KG1 (cell line): ENCODE results near the gene TLL1.

Source experiments
- DNase-seq: peaks from one replicate; lab custom pipeline; 2025; lab: John Stamatoyannopoulos, UW

Gene TLL1

DNA sequence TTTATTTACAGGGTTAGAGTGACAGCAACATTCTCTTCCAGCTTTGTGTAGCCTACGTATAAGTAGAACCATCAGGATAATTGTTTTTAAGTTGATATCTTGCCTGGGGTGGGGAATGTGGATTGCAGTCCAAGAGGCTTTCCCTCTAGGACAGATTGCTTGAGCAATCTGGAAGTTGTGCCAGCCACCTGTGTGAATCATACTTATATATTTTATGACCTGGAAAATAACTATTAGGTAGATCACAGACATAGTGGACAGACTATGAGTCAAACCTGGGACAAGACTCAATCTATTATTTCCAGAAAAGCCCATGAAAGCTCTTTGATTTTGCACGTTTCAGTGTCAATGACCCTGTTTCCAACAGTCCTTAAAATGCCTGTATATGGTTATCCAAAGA, 98.9 kb downstream of the TLL1 start:
- DNase-seq: no peak

DNA sequence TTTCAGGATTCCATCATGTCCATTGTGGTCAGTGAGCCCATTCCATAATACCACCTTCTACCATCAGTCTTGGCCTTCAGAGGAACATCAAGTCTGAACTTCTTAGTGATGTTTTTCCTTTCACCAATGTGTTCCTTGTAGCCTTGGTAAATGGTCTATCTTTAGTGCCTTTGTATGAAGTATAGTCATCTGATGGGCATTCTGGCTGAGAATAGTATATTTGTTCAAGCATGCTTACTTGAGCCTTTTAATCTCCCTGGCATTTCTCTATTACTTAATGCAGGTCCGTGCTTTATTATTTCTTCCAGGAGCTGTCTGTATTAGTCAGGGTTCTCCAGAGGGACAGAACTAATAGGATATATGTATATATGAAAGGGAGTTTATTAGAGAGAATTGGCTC, 99.7 kb downstream of the TLL1 start:
- DNase-seq: no peak

DNA sequence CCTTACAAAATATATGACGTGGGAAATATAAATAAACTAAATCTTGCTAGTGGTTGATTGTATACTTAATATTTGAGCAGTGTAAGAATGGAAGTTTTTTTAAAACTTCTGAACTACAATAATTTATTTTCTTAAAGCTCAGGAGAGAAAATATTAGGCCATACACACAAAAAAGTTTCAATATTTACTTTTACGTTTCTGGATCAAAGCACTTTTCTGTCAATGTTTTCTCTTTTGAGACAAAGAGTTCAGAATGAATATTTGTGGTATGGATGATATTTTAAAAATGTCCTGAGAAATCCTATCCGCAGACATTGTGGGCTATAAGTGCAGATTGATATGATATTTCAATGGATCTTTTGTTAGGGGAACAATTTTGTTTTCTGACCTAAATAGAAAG, 109.9 kb downstream of the TLL1 start:
- no peak for DNase-seq

DNA sequence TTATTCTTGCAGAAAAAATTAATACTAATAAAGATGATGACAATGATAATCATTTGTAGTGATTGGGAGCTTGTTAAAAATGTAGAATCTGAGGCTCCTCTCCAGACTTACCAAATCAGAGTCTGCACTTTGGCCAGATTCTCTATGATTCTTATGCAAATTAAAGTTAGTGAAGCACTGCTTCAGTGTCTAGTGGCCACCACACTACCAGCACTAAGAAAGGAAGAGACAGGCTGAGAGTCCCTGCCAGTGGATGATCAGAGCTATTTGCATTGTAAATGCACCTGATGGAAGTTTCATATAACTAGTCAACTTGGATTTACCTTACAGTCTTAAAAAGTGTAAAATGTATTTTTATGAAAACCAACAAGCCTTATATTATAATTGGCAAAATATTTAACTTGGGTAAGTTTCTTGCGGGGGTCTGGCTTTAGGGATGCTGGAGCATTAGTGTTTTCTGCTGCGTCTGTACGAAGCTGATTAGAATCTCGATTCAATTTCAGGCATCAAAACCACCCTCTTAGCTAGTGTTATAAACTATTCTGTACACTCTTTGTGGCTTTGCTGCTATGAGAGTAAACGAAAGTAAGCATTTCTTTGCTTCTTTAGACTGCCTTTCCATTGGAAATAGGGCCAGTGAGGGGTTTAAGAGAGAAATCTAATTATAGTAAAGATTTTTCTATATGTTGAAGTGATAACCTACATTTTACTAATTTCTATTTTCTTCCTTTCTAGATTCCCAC, 114.1 kb downstream of the TLL1 start:
- no peak for DNase-seq

DNA sequence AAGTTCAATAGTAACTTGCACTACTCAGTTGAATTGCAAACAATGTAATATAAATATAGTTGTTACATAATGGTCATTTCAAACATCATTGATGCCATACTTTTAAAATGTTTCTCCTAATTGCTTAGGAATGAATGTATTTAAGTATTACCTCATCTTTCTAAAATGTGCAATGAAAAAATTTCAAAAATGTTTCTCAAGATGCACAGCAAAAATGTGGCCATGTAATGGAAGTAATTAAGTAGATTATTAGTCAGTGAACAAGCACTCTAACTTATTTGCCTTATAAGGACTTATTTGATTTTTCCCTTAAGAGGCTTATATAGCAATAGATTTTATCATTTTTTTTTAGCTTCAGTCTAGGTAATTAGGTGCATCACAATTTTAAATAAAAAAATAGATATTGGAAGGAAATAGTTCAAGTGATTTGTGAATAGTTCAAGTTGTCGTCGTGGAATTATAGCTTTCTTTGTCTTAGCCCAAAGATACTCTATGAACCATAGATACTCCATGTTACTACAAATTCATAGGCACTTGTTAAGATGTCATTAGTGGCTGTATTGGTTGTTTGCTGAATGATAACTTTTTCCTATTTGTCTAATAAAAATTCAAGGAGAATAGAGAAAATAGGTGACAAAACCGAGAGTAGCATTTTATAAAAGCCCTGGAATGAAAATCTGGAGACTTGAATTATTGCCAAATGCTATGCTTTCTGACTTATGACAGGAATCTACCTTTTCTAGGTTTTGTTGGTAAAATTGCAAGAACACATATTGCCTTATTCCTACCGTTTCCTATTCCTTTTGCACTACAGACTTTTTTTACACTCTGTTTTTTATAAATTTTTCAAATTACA, 118.5 kb downstream of the TLL1 start:
- no peak for DNase-seq

DNA sequence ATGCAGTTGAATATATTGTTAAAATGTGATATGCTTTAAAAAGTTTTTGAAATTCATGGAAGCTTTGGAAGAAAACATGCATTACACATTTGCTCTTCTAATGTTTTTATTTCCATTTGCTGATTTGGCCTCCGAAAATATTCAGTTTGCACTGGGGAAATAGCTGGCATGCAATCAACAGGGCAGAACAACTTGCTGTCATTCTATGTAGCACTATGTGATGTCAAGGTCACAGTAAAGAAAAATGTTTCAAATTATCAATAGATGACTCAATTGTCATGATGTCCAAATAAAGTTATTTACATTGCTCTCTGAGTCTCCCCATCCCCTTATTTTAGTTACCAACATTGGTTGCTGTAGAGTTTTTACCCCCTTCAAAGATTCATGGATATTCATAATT, 119.2 kb downstream of the TLL1 start:
- DNase-seq: no peak

DNA sequence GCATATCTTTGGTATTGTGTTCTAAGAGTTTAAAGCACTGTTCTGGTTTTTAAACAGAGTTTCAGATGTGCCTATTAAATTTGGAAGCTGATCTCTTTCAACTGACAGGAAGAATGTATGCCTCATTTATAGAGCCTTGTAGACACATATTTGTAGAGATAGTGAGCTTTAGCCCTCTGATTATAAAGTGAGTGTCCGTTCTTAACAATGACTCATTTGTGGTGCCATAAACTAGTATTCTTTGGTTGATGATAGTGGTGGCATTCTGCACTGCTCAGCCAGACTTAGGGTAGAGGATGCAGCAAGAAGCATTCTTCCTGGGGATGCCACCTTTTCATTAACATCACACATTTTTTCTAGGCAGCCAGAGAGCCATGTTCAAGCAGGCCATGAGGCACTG, 121.7 kb downstream of the TLL1 start:
- DNase-seq: no peak

DNA sequence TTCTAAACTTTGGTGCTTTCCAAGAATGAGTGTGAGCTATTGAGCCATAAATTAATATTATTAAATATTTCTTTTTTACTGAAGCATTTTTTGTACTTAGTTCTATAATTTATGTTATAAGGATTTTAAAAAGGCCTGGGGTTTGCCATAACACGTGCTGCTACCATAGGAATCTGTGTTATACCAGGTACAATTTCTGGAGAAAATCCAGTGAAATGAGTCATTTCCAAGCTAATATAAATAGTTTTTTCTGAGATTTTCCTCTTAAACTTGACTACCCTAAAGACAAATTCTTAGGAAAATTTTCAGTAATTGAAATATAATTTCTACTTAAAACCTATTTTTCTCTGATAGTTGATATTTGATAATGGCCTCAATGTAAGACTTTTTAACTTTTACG, 130.8 kb downstream of the TLL1 start:
- no peak for DNase-seq

DNA sequence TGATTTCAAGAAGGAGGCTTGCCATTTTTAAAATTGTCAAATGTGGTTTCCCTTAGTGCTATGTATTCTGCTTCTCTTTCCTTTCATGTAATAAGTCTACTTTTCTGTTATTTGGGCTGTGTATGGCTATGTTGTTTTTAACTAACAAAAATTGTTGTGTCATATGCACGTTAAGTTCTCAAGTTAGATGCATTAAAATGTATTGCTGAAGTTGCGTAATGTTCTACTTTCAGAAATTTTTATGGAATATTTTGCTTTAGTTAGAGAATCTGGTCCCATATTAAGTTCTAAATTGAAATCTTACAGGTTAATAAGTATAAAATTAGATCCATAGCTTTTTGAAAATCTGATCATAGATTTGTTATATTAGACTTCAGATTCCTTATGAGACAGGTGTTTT, 133.2 kb downstream of the TLL1 start:
- DNase-seq: no peak

DNA sequence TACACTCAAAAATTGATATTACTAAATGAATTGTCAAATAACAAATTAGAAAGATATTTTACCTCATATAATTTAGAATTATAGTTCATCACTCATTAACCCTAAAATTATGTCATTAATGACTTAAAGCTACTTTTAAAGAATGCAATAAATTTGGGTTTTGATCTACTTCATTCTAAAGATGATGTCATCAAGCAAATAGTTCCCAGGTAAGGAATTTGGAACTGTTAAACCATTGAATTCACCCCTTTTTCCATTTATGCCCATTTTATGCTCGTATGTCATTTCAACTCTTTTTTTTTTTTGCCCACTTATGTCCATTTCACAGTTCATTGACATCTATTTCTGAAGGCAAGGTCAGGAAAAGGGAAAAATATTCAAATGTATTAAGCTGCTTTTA, 135.5 kb downstream of the TLL1 start:
- DNase-seq: no peak

DNA sequence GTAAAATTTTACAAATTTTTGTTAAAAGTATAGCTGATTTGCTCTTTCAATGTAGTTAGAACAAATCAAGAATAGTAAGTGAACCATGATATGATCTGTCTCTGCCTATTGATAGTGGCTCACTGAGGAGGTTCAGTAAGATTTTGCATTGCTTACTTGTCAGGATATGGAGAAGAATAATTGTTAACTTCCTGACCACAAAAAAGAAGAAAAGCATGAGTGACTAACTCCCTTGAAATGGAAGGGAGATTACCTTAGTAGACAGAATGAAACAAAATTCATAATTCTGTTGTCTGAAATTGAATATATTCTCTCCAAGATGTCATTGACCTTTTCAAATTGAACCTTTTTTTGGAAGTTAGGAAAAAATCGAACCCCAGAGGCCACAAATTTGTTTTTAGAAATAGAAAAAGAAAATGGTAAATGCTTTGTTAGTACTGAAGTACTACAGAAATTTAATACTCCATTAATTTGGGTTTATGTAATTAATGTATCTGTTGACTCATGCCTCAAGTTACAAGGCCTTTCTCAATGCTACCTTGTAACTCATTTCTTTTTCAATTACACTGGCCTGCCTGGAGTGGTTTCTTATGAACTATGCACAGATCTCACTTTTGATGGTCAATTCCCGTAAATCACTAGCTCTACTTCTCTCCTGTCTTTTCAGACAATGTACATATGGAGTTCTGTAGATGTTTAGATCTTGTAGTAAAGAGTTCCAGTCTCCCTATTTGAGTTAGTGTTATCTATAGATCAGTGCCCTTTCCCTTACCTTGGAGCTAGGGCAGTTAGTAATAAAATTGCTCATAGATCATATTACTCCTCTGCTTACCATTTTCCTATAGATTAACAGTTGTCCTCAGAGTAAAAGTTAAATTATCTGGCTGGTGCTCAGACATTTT, 139.3 kb downstream of the TLL1 start:
- no peak for DNase-seq

DNA sequence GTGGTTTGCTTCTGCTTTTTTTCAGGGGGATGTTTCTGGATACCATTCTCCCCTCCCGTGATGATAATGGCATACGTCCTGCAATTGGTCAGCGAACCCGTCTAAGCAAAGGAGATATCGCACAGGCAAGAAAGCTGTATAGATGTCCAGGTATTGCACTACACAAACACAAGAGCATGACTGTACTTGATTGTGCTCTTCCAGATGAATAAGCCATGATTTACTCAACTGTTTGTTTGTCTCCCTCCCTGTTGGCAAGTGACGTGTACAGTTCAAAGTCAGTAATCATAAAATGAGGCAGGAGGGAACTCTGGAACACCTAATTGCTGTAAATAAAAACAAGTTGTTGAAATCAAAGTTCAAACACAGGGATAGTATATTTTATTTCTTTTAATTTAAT, 141.4 kb downstream of the TLL1 start:
- DNase-seq: no peak

DNA sequence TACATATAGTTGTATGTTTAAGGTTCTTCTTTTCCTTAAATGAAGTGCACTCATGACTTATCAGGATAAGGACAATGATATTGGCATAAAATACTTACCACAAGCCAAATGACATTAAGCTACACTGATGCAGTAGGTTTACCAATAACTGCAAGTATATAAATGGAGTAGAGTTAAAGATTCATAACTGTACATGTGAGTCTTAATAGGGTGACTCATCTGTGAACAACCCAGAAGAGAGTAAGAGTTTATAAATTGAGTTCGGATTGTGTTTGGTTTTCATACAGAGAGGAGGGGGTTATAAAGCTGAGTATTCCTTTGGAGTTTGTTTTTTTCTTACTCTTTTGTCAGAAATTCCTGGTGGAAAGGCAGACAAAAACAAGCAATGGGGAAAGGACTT, 144.8 kb downstream of the TLL1 start:
- DNase-seq: no peak

DNA sequence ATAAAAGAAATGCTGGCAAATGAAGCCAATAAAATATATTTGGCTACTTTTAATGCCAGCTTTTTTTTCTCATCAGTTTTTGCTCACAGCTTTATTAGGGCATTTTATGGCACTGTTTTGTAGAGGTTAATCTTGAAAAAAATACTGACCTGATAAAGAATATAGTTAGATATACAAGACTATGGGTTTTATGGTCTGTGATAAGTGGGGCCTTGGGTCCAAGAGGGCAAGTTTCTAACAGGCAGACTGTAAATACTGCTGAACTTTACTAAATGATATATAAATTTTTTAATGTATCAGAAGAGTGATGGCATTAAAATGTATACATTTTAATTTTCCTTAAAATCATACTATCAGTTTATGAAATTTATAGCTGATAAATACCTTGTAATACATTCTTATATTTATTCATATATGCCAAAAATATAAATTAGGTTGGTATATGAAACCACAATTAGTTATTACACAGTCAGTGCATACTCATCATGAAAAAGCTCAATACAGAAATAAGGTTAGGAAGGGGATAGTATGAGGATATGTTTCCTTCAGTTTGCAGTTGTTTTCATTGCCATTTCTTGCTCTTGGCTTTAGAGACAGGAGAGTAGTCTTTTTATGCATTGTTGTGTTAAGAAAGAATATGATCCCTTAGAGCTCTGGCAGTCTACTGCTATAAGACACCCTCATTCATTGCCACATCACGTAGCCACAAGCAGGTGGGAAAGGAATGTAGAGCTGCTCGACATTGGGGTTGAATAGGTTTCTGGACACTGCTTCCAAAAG, 146.6 kb downstream of the TLL1 start:
- DNase-seq: no peak

DNA sequence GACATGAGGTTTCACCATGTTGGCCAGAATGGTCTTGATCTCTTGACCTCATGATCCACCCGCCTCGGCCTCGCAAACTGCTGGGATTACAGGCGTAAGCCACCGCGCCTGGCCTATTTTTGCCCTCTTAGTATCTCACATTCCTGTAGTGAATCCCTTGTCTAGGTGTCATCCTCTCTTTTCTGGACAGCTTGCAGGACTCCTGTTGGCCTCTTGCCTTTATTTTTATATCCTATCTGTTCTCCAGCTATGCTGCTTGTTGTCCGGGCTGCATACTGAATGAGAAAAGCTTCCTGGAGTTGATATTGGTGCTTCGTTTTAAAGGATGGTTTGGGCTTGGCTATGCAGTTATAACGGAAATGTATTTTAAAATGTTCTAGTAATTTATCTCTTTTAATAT, 148.6 kb downstream of the TLL1 start:
- DNase-seq: no peak

DNA sequence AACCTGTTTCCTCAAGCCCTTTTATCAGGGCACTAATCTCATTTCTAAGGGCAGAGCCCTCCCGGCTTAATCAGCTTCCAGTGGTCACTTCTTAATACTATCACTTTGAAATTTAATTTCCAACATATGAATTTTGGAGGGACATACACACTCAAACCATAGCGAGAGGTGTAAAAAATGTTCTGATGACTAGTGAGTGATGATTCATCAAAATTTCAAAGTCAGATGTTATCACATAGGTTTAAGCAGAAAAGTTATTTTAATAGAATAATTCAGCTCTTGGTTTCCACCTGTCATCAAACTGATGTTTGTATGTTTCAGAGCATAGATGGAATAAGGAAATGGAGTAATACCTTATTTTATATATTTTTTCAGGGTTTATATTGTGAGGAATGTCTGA, 161.9 kb downstream of the TLL1 start:
- no peak for DNase-seq

DNA sequence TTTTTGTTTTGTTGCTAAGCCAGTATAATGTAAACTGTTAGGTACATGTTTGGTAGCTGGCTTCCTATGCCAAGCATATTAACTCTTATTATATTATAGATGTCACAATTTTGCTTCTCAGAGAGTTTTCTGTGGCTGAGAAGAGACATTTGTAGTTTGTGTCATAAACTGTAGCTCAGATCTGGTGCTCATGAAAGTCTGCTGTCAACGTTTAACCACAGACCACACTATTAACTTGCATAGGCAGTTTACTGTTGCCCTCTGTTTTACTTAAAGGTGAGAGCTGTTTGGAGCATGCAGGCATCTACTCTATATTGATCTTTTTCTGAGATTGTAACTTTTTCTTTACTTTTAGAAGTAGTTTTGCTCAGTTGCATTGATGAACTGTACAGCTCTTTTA, 166.8 kb downstream of the TLL1 start:
- DNase-seq: no peak

DNA sequence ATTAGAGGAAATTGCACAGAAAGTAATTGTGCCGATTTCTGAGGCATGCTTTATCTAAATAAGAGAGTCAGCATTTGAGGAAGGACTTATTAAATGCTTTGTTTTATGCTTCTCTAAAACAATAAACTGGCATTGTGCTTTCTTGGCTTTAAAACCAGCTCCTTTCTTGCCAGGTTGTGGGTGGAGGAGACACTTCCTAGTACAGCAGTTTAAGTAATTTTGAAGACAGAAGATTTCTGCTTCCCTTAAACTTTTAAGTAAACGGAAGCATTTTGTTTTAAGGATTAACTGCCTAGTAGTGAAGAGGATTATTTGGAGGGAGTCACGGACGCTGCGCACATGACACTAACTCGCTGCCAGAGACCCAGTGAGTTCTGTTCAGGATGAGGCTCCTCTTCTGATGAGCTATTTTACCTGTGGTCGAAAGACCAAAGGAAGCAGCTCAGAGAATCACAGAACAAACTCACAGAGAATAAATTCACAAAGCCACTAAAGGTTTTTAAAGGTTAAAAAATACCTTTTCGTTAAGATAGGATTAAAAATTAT, 169.5 kb downstream of the TLL1 start:
- no peak for DNase-seq

DNA sequence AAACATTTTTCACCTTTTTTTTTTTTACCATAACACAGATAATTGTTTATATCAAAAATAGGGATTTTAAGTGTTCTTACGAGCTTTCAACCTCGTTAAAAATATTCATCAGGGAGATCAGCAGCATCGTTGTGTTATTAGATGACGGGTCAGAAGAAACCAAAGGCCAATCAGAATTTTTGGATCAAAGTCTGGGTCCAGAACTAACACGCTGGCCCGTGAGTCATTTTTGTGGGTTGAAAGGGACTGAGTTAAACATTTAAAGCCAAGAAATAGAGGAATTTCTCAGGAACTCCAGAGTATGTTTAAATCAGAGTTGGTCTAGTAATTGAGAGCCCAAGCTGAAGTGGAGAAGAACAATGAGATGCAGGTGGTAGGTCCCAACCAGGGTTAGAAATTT, 170.8 kb downstream of the TLL1 start:
- no peak for DNase-seq

DNA sequence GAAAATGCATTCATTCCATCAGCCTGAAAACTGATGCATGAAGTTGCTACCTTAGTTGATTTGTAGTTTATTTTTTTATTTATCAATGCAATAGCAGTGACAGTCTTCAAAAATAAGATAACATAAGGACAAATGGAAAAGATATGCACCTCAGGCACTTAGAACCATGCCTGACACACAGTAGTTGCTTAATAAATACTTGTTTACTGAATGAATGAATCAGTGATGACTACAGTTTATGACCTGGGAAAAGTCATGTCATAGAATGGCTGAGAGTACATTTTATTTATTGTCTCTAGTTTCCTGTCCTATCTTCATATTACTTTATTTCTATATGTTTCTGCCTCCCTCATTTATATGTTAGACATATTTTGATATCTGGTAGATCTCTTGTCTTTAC, 171.8 kb downstream of the TLL1 start:
- DNase-seq: no peak

DNA sequence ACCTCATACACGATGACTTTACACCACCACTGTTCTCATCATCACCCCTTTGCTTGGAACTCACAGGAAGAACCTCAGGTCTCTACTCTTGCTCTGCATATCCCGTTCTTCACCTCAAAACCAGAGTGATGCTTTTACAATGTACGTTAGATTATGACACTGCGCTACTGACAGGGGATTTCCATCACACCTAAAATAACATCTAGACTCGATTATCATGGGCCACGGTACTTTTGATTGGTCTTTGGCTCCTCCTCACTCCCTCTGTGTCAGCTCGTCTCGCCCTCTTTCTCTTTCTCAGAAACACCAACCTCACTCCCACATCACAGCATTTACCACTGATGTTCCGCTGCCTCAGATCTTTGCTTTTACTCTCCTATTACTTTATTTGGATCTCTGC, 172.4 kb downstream of the TLL1 start:
- DNase-seq: no peak

DNA sequence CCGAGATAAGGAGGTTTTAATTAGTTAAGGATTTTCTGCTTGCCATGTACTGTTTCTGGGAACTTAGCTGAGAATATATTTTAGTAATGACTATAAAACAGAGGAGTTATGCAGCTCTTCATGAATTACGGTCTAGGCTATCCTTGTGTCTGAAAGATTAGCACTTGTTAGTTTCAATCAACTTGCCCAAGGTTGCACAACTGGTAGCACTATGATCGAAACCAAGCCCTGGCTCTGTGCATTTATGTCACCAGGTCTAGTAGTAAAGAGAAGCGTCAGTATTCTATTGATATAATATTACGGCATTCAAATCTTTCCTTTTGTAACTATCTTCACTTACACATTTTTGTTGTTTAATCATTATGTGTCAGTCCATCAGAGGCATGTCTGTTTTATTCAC, 176.0 kb downstream of the TLL1 start:
- DNase-seq: no peak
